ENCODE data around the gene SPATS2.
"Not testable (repeated sequence)": the region's sequence is repeated elsewhere in the genome, so short reads cannot be mapped to it uniquely, and the experiment has no call there.

The SPATS2 gene

GRCh38 chr12:49367381-49368239 lies at the start of gene SPATS2:
SPATS2 (plus strand) TSS chr12:49367462; CDS start chr12:49461013, 93,551 bp downstream.
- DNase-seq, result peak in 1 of 2 donors; percentile 61

- not testable (repeated sequence) for DNase-seq
Measured at GRCh38 chr12:49320411-49321103, 46.7 kb upstream of the SPATS2 start.

GRCh38 chr12:49322367-49322707 lies 44.9 kb upstream of the SPATS2 start:
- DNase-seq, result no peak

- peak; percentile 80 to 97 for DNase-seq
Measured at GRCh38 chr12:49322708-49323523, 44.3 kb upstream of the SPATS2 start, which contains the start of gene TROAP. TROAP (plus strand) TSS chr12:49323255; CDS start chr12:49323609, 354 bp downstream.

GRCh38 chr12:49323524-49324097 lies 43.7 kb upstream of the SPATS2 start:
- no peak for DNase-seq

GRCh38 chr12:49325606-49326005 lies 41.7 kb upstream of the SPATS2 start:
- DNase-seq, result no peak

- DNase-seq, result no peak
Measured at GRCh38 chr12:49327368-49327767, 39.9 kb upstream of the SPATS2 start.

- DNase-seq, result no peak
Measured at GRCh38 chr12:49327887-49328286, 39.4 kb upstream of the SPATS2 start.

GRCh38 chr12:49328816-49329215 lies 38.4 kb upstream of the SPATS2 start:
- no peak for DNase-seq

- DNase-seq, result no peak
Measured at GRCh38 chr12:49330032-49330619, 37.1 kb upstream of the SPATS2 start.

- DNase-seq, result no peak
Measured at GRCh38 chr12:49330631-49331379, 36.5 kb upstream of the SPATS2 start.

GRCh38 chr12:49331380-49332222 lies 35.7 kb upstream of the SPATS2 start:
- DNase-seq, result no peak

GRCh38 chr12:49332441-49332861 lies 34.8 kb upstream of the SPATS2 start:
- DNase-seq, result no peak

- DNase-seq, result no peak
Measured at GRCh38 chr12:49332891-49333371, 34.3 kb upstream of the SPATS2 start.

GRCh38 chr12:49333778-49334177 lies 33.5 kb upstream of the SPATS2 start:
- not testable (repeated sequence) for DNase-seq

- DNase-seq, result no peak
Measured at GRCh38 chr12:49334226-49334625, 33.0 kb upstream of the SPATS2 start.

- DNase-seq, result no peak
Measured at GRCh38 chr12:49334681-49335080, 32.6 kb upstream of the SPATS2 start.

GRCh38 chr12:49335118-49335954 lies 31.9 kb upstream of the SPATS2 start:
- DNase-seq, result no peak

- DNase-seq, result no peak
Measured at GRCh38 chr12:49335955-49336644, 31.2 kb upstream of the SPATS2 start.

Measured in bone marrow (tissue), 2 donors.